H1 (cell line): ENCODE results near the gene GBX1. TPM values are rescaled to one million over a fixed set of nuclear protein-coding genes. Genes with fewer than 3 reads are reported as not detected.

Experiments used
- CTCF ChIA-PET: fragments of 300-600 bp; sonication (Branson Sonifier 250); formaldehyde crosslinking; loops from one replicate; lab custom pipeline; 2021; ENCODE audit not compliant: partially characterized antibody; lab: Charles Lee
- POLR2A ChIA-PET: fragments of 300-600 bp; sonication (Branson Sonifier 250); formaldehyde crosslinking; loops from one replicate; lab custom pipeline; 2021; ENCODE audit warnings: inconsistent platforms; ENCODE audit not compliant: partially characterized antibody; lab: Charles Lee
- DNase-seq, 2 experiments: peaks; one replicate each; pipeline versions ENCODE4 v3.0.0 to v3.0.0-alpha.2; 2010 to 2022; ENCODE audit warnings: low spot score in 2 of 2, low read depth in 1 of 2, mixed read lengths in 1 of 2
- FAIRE-seq: peaks from 2 replicates; lab custom pipeline; 2011; peaks lifted over from hg19 to GRCh38; lab: Jason Lieb, UNC
- H2AFZ ChIP-seq: 2 replicates; pipeline ENCODE4 v1.8.1; 2012; ENCODE audit warnings: low read length, inconsistent platforms
- H2AK5ac ChIP-seq: 2 replicates; pipeline ENCODE4 v1.6.1; 2013; ENCODE audit warnings: low read depth, low read length
- H2BK120ac ChIP-seq: replicated peaks from 2 replicates; pipeline ENCODE3; 2013; ENCODE audit warnings: low read depth, low read length, inconsistent platforms
- H2BK12ac ChIP-seq: 2 replicates; pipeline ENCODE4 v1.6.1; 2013; ENCODE audit warnings: low read depth, low read length
- H2BK15ac ChIP-seq: 2 replicates; pipeline ENCODE4 v1.6.1; 2013; ENCODE audit warnings: low read length
- H2BK20ac ChIP-seq: 2 replicates; pipeline ENCODE4 v1.6.1; 2013; ENCODE audit warnings: low read length
- H2BK5ac ChIP-seq: 2 replicates; pipeline ENCODE4 v1.6.1; 2013; ENCODE audit warnings: low read depth, low read length
- H3K14ac ChIP-seq: 2 replicates; pipeline ENCODE4 v1.6.1; 2013; ENCODE audit warnings: inconsistent platforms; ENCODE audit not compliant: insufficient read length
- H3K18ac ChIP-seq: 2 replicates; pipeline ENCODE4 v1.6.1; 2013; ENCODE audit warnings: low read length; ENCODE audit errors: extremely low read depth
- H3K23ac ChIP-seq: 2 replicates; pipeline ENCODE4 v1.6.1; 2013; ENCODE audit warnings: inconsistent platforms; ENCODE audit not compliant: insufficient read length
- H3K23me2 ChIP-seq: 2 replicates; pipeline ENCODE4 v1.6.1; 2013; ENCODE audit warnings: low read depth, low read length
- H3K27ac ChIP-seq: 2 replicates; pipeline ENCODE4 v1.6.1; 2011; ENCODE audit warnings: low read depth, low read length, inconsistent platforms
- H3K27me3 ChIP-seq, 4 experiments: replicated peaks in 1 of 4; 1 replicate in 1 of 4; 2 replicates in 3 of 4; pipeline versions ENCODE4 v1.6.1 to v1.8.1; 2011 to 2013; ENCODE audit warnings: low read length in 3 of 4, mild to moderate bottlenecking in 3 of 4, inconsistent platforms in 2 of 4, mixed read lengths in 2 of 4, moderate library complexity in 1 of 4; ENCODE audit not compliant: control insufficient read depth in 3 of 4, insufficient read depth in 3 of 4; ENCODE audit errors: extremely low read depth in 1 of 4
- H3K36me3 ChIP-seq, 4 experiments: 2 replicates each; pipeline versions ENCODE4 v1.6.1 to v1.8.1; 2011 to 2013; ENCODE audit warnings: mild to moderate bottlenecking in 4 of 4, low read length in 3 of 4, moderate library complexity in 2 of 4, control low read depth in 1 of 4, inconsistent platforms in 1 of 4; ENCODE audit not compliant: insufficient read depth in 4 of 4, control insufficient read depth in 2 of 4
- H3K4ac ChIP-seq: replicated peaks from 2 replicates; pipeline ENCODE3; 2013; ENCODE audit warnings: low read length, low read depth, mixed read lengths, inconsistent platforms; ENCODE audit not compliant: insufficient read length
- H3K4me1 ChIP-seq, 4 experiments: replicated peaks in 1 of 4; 1 replicate in 1 of 4; 2 replicates in 3 of 4; pipeline versions ENCODE4 v1.6.1 to v1.8.1; 2011 to 2013; ENCODE audit warnings: low read length in 3 of 4, inconsistent platforms in 2 of 4, mixed read lengths in 1 of 4; ENCODE audit not compliant: insufficient read depth in 4 of 4, control insufficient read depth in 3 of 4
- H3K4me2 ChIP-seq, 2 experiments: 2 replicates each; pipeline versions ENCODE4 v1.6.1 to v1.8.1; 2011 to 2013; ENCODE audit warnings: low read depth in 2 of 2, low read length in 2 of 2, control low read depth in 1 of 2, inconsistent platforms in 1 of 2, mild to moderate bottlenecking in 1 of 2; ENCODE audit not compliant: insufficient read depth in 1 of 2
- H3K4me3 ChIP-seq, 4 experiments: fragments of 200-600, 300-600 bp in 1 of 4; sonication (generic), shearing (Covaris generic), sonication (Bioruptor Twin) in 1 of 4; 2 replicates each; pipeline versions ENCODE4 v1.5.1 to v1.8.1; 2011 to 2016; ENCODE audit warnings: low read length in 4 of 4, low read depth in 3 of 4, control low read depth in 2 of 4, inconsistent platforms in 2 of 4, mild to moderate bottlenecking in 2 of 4, mixed read lengths in 1 of 4, moderate library complexity in 1 of 4; ENCODE audit not compliant: insufficient read depth in 2 of 4; ENCODE audit errors: extremely low read depth in 1 of 4
- H3K56ac ChIP-seq: replicated peaks from 2 replicates; pipeline ENCODE3; 2013; ENCODE audit warnings: low read depth, mild to moderate bottlenecking, mixed read lengths, low read length, inconsistent platforms; ENCODE audit not compliant: insufficient read length
- H3K79me1 ChIP-seq: 2 replicates; pipeline ENCODE4 v1.6.1; 2013; ENCODE audit warnings: low read depth, low read length, control low read depth
- H3K79me2 ChIP-seq, 2 experiments: 2 replicates each; pipeline versions ENCODE4 v1.6.1 to v1.8.1; 2012 to 2013; ENCODE audit warnings: low read length in 2 of 2, mild to moderate bottlenecking in 2 of 2, inconsistent platforms in 1 of 2; ENCODE audit not compliant: insufficient read depth in 2 of 2, control insufficient read depth in 1 of 2
- H3K9ac ChIP-seq, 4 experiments: replicated peaks in 1 of 4; 1 replicate in 1 of 4; 2 replicates in 3 of 4; pipeline versions ENCODE4 v1.6.1 to v1.8.1; 2011 to 2013; ENCODE audit warnings: low read depth in 3 of 4, low read length in 3 of 4, control low read depth in 2 of 4, mild to moderate bottlenecking in 2 of 4, moderate library complexity in 2 of 4, inconsistent platforms in 1 of 4; ENCODE audit errors: extremely low read depth in 1 of 4
- H3K9me3 ChIP-seq, 2 experiments: 2 replicates each; pipeline versions ENCODE4 v1.6.1 to v1.8.1; 2012 to 2013; ENCODE audit warnings: mild to moderate bottlenecking in 2 of 2, moderate library complexity in 2 of 2, control low read depth in 1 of 2, inconsistent platforms in 1 of 2, low read depth in 1 of 2, low read length in 1 of 2, mixed read lengths in 1 of 2; ENCODE audit not compliant: insufficient read depth in 2 of 2
- H4K20me1 ChIP-seq, 2 experiments: replicated peaks in 1 of 2; 2 replicates each; pipeline versions ENCODE3 to v1.8.1; 2011 to 2013; ENCODE audit warnings: inconsistent platforms in 2 of 2, low read length in 2 of 2, mild to moderate bottlenecking in 1 of 2; ENCODE audit not compliant: insufficient read depth in 2 of 2, control insufficient read depth in 1 of 2
- H4K5ac ChIP-seq: 2 replicates; pipeline ENCODE4 v1.6.1; 2013; ENCODE audit warnings: low read length, low read depth, mixed read lengths, inconsistent platforms; ENCODE audit not compliant: insufficient read length
- H4K8ac ChIP-seq: 2 replicates; pipeline ENCODE4 v1.8.0; 2013; ENCODE audit warnings: mild to moderate bottlenecking, moderate library complexity, low read length, inconsistent platforms; ENCODE audit not compliant: insufficient read depth; ENCODE audit errors: extremely low read depth
- H4K91ac ChIP-seq: replicated peaks from 2 replicates; pipeline ENCODE3; 2013; ENCODE audit warnings: low read length, mixed read lengths, inconsistent platforms; ENCODE audit not compliant: insufficient read length
- CBX8 ChIP-seq: fragments of 300-800, 300-1000 bp; sonication (generic); IDR thresholded peaks from 2 replicates; pipeline ENCODE4 v1.7.1; 2016; ENCODE audit warnings: low read depth, low read length, borderline replicate concordance
- CHD2 ChIP-seq: IDR thresholded peaks from 2 replicates; pipeline ENCODE4 v1.6.1; 2012; ENCODE audit warnings: low read length, improper control_type of control experiment
- NANOG ChIP-seq: IDR thresholded peaks from 2 replicates; pipeline ENCODE4 v1.6.1; 2011; ENCODE audit warnings: low read length, low read depth, mild to moderate bottlenecking, inconsistent platforms; ENCODE audit not compliant: insufficient read depth, poor library complexity, severe bottlenecking
- NRF1 ChIP-seq: IDR thresholded peaks from 2 replicates; pipeline ENCODE4 v1.6.1; 2011; ENCODE audit warnings: mild to moderate bottlenecking, low read depth, low read length, improper control_type of control experiment
- POLR2AphosphoS5 ChIP-seq: IDR thresholded peaks from 2 replicates; pipeline ENCODE4 v1.6.1; 2011; ENCODE audit warnings: low read depth, low read length
- SAP30 ChIP-seq: fragments of 300-600 bp; sonication (generic); IDR thresholded peaks from 2 replicates; pipeline ENCODE4 v1.7.1; 2012; ENCODE audit warnings: low read length, moderate library complexity, mild to moderate bottlenecking, inconsistent platforms; ENCODE audit not compliant: insufficient read depth, insufficient replicate concordance
- SRF ChIP-seq: IDR thresholded peaks from 2 replicates; pipeline ENCODE4 v1.6.1; 2011; ENCODE audit warnings: mild to moderate bottlenecking, low read depth, low read length, moderate library complexity
- TBP ChIP-seq: IDR thresholded peaks from 2 replicates; pipeline ENCODE4 v1.6.1; 2011; ENCODE audit warnings: low read depth, low read length, improper control_type of control experiment
- whole genome bisulfite sequencing, 2 experiments: shearing (Covaris generic) in 1 of 2; methylation state at CpG; one replicate each; pipeline versions ENCODE4 v1.1.6 to v1.1.7; 2013 to 2015; ENCODE audit warnings: low lambda C conversion rate in 2 of 2, mixed read lengths in 2 of 2, inconsistent platforms in 1 of 2, low coverage in 1 of 2, missing lambda C conversion rate in 1 of 2; ENCODE audit not compliant: insufficient replicate concordance in 2 of 2, insufficient coverage in 1 of 2, insufficient read length in 1 of 2; ENCODE audit errors: extremely low coverage in 1 of 2, missing lambda C conversion rate in 1 of 2; 5-methylcytosine and 5-hydroxymethylcytosine counted together
- polyA plus RNA-seq, 7 experiments: library from polyadenylated mRNA; depleted of rRNA in 3 of 7; stranded (reverse) in 5 of 7; unstranded in 2 of 7; fragments of >200 nt in 5 of 7; fragments of 200-250 nt in 2 of 7; gene quantifications; 1 replicate in 5 of 7; 2 replicates in 1 of 7; 4 replicates in 1 of 7; pipeline versions ENCODE4 v1.2.1 to v1.2.3, GENCODE V29; 2011 to 2013; ENCODE audit warnings: missing spikeins in 2 of 7, mixed read lengths in 2 of 7
- total RNA-seq: library from RNA; stranded (reverse); fragmentation: NEBNext Ultra II Directional; extraction: Animal tissue kit (Norgen Biotek cat#: 25700); gene quantifications from 2 replicates; pipeline ENCODE4 v1.2.1, GENCODE V29; 2021
- TF ChIP-seq, protein P1 (sequence below), 3 experiments: IDR thresholded peaks; 1 replicate in 2 of 3; 2 replicates in 1 of 3; pipeline versions ENCODE4 v1.5.1 to v1.6.1; 2011; ENCODE audit warnings: low read length in 3 of 3, mild to moderate bottlenecking in 3 of 3, inconsistent platforms in 2 of 3, low read depth in 1 of 3, moderate library complexity in 1 of 3; ENCODE audit not compliant: insufficient read depth in 1 of 3; ENCODE audit errors: control extremely low read depth in 1 of 3

The GBX1 gene
- total and polyA plus RNA-seq, 2 of the 8 experiments (the other 6 are each of a cell fraction or from before 2014, with no cell fraction given) = not detected

DNA sequence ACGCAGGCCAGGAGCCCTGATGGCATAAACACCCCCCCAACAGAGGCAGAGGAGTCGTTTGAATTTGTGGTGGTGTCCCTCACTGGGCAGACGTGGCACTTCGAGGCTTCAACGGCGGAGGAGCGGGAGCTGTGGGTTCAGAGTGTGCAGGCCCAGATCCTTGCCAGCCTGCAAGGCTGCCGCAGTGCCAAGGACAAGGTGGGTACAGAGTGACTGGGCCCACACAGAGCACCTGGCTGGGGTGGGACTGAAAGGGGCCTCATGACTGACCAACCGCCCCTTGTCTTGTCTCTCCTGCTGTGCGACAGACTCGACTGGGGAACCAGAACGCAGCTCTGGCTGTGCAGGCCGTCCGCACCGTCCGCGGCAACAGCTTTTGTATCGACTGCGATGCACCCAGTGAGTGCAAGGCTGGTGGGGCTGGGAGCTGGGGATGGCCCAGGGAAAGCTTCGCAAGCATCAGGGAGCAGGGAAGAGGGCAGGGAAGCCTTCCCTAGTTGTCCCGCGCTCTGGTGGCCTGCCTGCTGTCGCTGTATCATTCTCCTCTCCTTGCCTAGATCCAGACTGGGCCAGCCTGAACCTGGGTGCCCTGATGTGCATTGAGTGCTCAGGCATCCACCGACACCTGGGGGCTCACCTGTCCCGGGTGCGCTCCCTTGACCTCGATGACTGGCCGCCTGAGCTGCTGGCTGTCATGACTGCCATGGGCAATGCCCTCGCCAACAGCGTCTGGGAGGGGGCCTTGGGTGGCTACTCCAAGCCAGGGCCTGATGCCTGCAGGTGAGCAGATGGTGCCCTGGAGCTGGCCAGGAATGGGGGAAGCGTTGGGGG, 25.4 kb downstream of the GBX1 start:
- Histone ChIP-seq H4K8ac (peak overlapping the region; percentile 68; the same call in 1 of the 2 replicates), H3K4me1 (peaks cover 7 to 34% (median 20%) of the 10 kb centered on the region in 4 experiments), H4K5ac (no peak overlapping the region), H4K91ac (no peak overlapping the region), H3K23me2 (no peaks in the 10 kb centered on the region; the same call in 1 of the 2 replicates), H2BK15ac (no peak overlapping the region), H2BK5ac (no peak overlapping the region), H3K4ac (no peak overlapping the region), H3K79me1 (no peaks in the 10 kb centered on the region), H2AFZ (no peak overlapping the region), H3K56ac (no peak overlapping the region), H2BK20ac (no peak overlapping the region), H3K9ac (no peak overlapping the region), H3K18ac (no peak overlapping the region), H2BK12ac (no peak overlapping the region), H3K79me2 (no peaks in the 10 kb centered on the region), H3K4me3 (no peak overlapping the region), H3K14ac (no peak overlapping the region), H3K27me3 (peaks cover 0 to 1% (median 0%) of the 10 kb centered on the region in 4 experiments; a peak in 1 of 7 replicates), H2AK5ac (no peak overlapping the region), H4K20me1 (peaks cover 7 to 11% of the 10 kb centered on the region in 2 experiments), H3K27ac (no peak overlapping the region), H3K9me3 (no peaks in the 10 kb centered on the region), H3K4me2 (no peak overlapping the region), H2BK120ac (no peak overlapping the region), H3K23ac (no peak overlapping the region), H3K36me3 (no peaks in the 10 kb centered on the region; a peak in 1 of 8 replicates)
- WGBS, 2 experiments = 89% methylated on average over 27 of the region's 31 CpGs; no CpG with 5 or more reads in 1 of the 2 experiments
- no peak for DNase-seq
- POLR2A ChIA-PET = interaction anchor here (0.8 to 1.2 kb wide), 3 partner anchors 16 to 85 kb away, joined by 3 to 4 read pairs (median 3); partner anchors contain the start of gene ABCF2
- no peak for FAIRE-seq
- CTCF ChIA-PET = interaction anchor here (0.7 to 18.9 kb wide), 13 partner anchors 8 to 102 kb away, joined by 3 to 197 read pairs (median 4); partner anchors contain the start of gene GBX1
- TF ChIP-seq CHD2 = no peak
- TF ChIP-seq SRF = no peak
- TF ChIP-seq, protein P1, sequence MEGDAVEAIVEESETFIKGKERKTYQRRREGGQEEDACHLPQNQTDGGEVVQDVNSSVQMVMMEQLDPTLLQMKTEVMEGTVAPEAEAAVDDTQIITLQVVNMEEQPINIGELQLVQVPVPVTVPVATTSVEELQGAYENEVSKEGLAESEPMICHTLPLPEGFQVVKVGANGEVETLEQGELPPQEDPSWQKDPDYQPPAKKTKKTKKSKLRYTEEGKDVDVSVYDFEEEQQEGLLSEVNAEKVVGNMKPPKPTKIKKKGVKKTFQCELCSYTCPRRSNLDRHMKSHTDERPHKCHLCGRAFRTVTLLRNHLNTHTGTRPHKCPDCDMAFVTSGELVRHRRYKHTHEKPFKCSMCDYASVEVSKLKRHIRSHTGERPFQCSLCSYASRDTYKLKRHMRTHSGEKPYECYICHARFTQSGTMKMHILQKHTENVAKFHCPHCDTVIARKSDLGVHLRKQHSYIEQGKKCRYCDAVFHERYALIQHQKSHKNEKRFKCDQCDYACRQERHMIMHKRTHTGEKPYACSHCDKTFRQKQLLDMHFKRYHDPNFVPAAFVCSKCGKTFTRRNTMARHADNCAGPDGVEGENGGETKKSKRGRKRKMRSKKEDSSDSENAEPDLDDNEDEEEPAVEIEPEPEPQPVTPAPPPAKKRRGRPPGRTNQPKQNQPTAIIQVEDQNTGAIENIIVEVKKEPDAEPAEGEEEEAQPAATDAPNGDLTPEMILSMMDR (IDR thresholded peaks at IDR 0.05; ENCODE audit: control extremely low read depth in 1 of 3, insufficient read depth in 1 of 3, low read depth in 1 of 3, low read length in 3 of 3) = no peak
- no peak for TF ChIP-seq POLR2AphosphoS5
- no peak for TF ChIP-seq SAP30
- TF ChIP-seq NANOG = no peak
- TF ChIP-seq CBX8 = no peak
- no peak for TF ChIP-seq TBP
- no peak for TF ChIP-seq NRF1
